HG03342 (cell line): ENCODE results near the gene SOX2.

Source experiments
- ATAC-seq: cut with Tn5 transposase; IDR thresholded peaks from one replicate; pipeline ENCODE4 v1.9.1; 2021; ENCODE audit warnings: mild to moderate bottlenecking, moderate library complexity; ENCODE audit not compliant: unreplicated experiment

SOX2 gene

GRCh38 chr3:181721046-181721875, 9.5 kb downstream of the SOX2 start:
- no peak for ATAC-seq

- ATAC-seq: no peak
These were observed 10.4 kb downstream of the SOX2 start for GRCh38 chr3:181722156-181722555.

- no peak for ATAC-seq
These were observed 11.2 kb downstream of the SOX2 start for GRCh38 chr3:181722766-181723425.

- no peak for ATAC-seq
These were observed 12.0 kb downstream of the SOX2 start for GRCh38 chr3:181723625-181724191.

- ATAC-seq: no peak
These were observed 12.7 kb downstream of the SOX2 start for GRCh38 chr3:181724192-181724965.

- no peak for ATAC-seq
These were observed 13.5 kb downstream of the SOX2 start for GRCh38 chr3:181725131-181725731.

GRCh38 chr3:181725830-181726229, 14.1 kb downstream of the SOX2 start:
- ATAC-seq: no peak

- no peak for ATAC-seq
These were observed 14.9 kb downstream of the SOX2 start for GRCh38 chr3:181726351-181727330.

- no peak for ATAC-seq
These were observed 15.8 kb downstream of the SOX2 start for GRCh38 chr3:181727341-181728032.

GRCh38 chr3:181728470-181729340, 17.0 kb downstream of the SOX2 start:
- no peak for ATAC-seq

- no peak for ATAC-seq
These were observed 17.7 kb downstream of the SOX2 start for GRCh38 chr3:181729341-181729869.

- no peak for ATAC-seq
These were observed 18.6 kb downstream of the SOX2 start for GRCh38 chr3:181730316-181730715.

- ATAC-seq: no peak
These were observed 19.2 kb downstream of the SOX2 start for GRCh38 chr3:181730934-181731333.

GRCh38 chr3:181735911-181736310, 24.2 kb downstream of the SOX2 start:
- ATAC-seq: no peak

- no peak for ATAC-seq
These were observed 26.8 kb downstream of the SOX2 start for GRCh38 chr3:181738551-181738950.

- ATAC-seq: no peak
These were observed 27.9 kb downstream of the SOX2 start for GRCh38 chr3:181739628-181740027.

- ATAC-seq: no peak
These were observed 29.7 kb downstream of the SOX2 start for GRCh38 chr3:181741417-181741816.

GRCh38 chr3:181752202-181752671, 40.5 kb downstream of the SOX2 start:
- ATAC-seq: no peak
